SK-N-SH treated with all-trans-retinoic acid at 6 μM for 48 hours (cell line): ENCODE results near the gene GNPTAB.

Source experiments
- ARNTL ChIP-seq: fragments of 450-650 bp; formaldehyde crosslinking; IDR thresholded peaks from 2 replicates; pipeline ENCODE4 v1.5.0; 2020; ENCODE audit warnings: low read depth, mild to moderate bottlenecking, moderate library complexity, borderline replicate concordance
- CSDC2 ChIP-seq: fragments of 250-450 bp; sonication (Bioruptor Pico); IDR thresholded peaks from 2 replicates; pipeline ENCODE4 v1.5.0; 2020; ENCODE audit warnings: mild to moderate bottlenecking, moderate library complexity
- POU6F1 ChIP-seq: fragments of 250-450 bp; sonication (Bioruptor Pico); IDR thresholded peaks from 2 replicates; pipeline ENCODE4 v1.8.0; 2021; ENCODE audit warnings: low read depth, mild to moderate bottlenecking, moderate library complexity, borderline replicate concordance
- TCF4 ChIP-seq: fragments of 250-450 bp; sonication (Bioruptor Pico); IDR thresholded peaks from 2 replicates; pipeline ENCODE4 v1.8.0; 2021; ENCODE audit warnings: mild to moderate bottlenecking, moderate library complexity, borderline replicate concordance
- ZFP3 ChIP-seq: fragments of 250-450 bp; sonication (Bioruptor Pico); IDR thresholded peaks from 2 replicates; pipeline ENCODE4 v1.5.0; 2020; ENCODE audit warnings: mild to moderate bottlenecking, moderate library complexity
- ZFP30 ChIP-seq: fragments of 450-650 bp; formaldehyde crosslinking; IDR thresholded peaks from 2 replicates; pipeline ENCODE4 v1.5.0; 2022; ENCODE audit warnings: mild to moderate bottlenecking, moderate library complexity
- ZNF565 ChIP-seq: fragments of 450-650 bp; formaldehyde crosslinking; conservative IDR thresholded peaks from 2 replicates; pipeline ENCODE4 v1.5.0; 2020; ENCODE audit warnings: low read depth, mild to moderate bottlenecking, moderate library complexity

DNA sequence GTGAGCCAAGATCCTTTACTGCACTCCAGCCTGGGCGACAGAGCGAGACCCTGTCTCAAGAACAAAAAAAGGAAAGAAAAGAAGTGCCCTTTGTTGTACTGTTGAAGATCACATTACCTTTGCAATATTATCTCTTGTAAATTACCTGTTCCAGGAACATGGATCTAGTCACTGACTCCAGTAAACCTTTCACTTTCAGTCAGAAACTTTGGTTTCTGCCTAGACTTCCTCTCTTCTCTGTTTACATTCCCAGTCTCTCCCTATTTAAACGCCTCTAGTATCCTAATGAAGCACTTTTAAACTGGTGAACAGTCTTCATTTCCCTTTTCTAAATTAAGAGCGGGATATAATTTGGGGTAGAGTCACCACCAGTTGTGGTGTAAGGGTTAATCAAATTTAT is 120.5 kb downstream of the GNPTAB start:
- TF ChIP-seq ZFP3 (no peak), TCF4 (CRISPR knock-in tag) (no peak), ARNTL (CRISPR knock-in tag) (no peak), CSDC2 (CRISPR knock-in tag) (no peak), POU6F1 (CRISPR knock-in tag) (no peak), ZFP30 (CRISPR knock-in tag) (no peak), ZNF565 (CRISPR knock-in tag) (no peak)
